ENCODE results near the gene PPP2R2B. TPM values are rescaled to one million over a fixed set of nuclear protein-coding genes. Genes with fewer than 3 reads are reported as not detected.
A peak's percentile ranks its signal among the peaks of the same experiment; 100 is the strongest.

The PPP2R2B gene
- total RNA-seq, 3 donors from 2014 or later = 0.99 to 5.9 (median 1.2) TPM

GRCh38 chr5:146586752-146587151, 291.8 kb downstream of the PPP2R2B start:
- no peaks in the 10 kb centered on the region for H3K36me3 ChIP-seq (ENCODE audit: low read depth)
- intact Hi-C loops (cut with DNase I, micrococcal nuclease) = no loop called here

GRCh38 chr5:146584750-146585149, 293.8 kb downstream of the PPP2R2B start:
- TF ChIP-seq CTCF (IDR thresholded peaks at IDR 0.05) = no peak
- H3K9me3 ChIP-seq = no peaks in the 10 kb centered on the region
- DNase-seq (no peak), ATAC-seq (no peak)
- H3K4me1 ChIP-seq (ENCODE audit: low read depth) = no peaks in the 10 kb centered on the region
- H3K36me3 ChIP-seq (ENCODE audit: low read depth) = no peaks in the 10 kb centered on the region
- no peak overlapping the region for H3K4me3 ChIP-seq
- intact Hi-C loops (cut with DNase I, micrococcal nuclease) = no loop called here

More at GRCh38 chr5:146586752-146587151, 291.8 kb downstream of the PPP2R2B start:
- DNase-seq = no peak
- TF ChIP-seq CTCF (IDR thresholded peaks at IDR 0.05) = no peak
- no peak for ATAC-seq
- H3K4me3 ChIP-seq = no peak overlapping the region
- H3K4me1 ChIP-seq (ENCODE audit: low read depth) = no peaks in the 10 kb centered on the region
- no peaks in the 10 kb centered on the region for H3K9me3 ChIP-seq

DNA sequence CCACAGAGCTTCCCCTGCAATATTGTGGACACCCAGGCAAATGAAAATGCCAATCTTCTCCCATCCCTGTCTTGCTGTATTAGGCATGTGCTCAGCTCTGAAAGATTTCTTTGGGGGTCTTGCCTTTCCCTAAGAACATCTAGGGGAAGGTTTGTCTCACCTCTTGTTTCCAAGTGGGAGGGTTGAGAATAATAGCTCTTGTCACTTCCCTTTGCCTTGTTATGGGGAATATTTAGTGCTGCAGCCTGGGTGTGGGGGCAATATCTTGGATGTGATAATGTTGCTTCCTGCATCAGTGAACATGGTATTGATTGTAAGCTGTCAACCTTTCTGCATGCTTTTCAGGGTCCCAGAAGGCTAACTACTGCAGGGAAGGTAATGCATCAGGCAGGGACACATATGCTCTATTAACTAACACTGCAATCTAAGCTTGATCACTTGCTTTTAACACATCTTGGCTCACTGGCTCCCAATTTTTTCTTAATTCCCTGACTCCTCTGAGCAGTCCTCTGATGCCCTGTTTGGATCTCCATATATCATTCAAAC, 296.4 kb downstream of the PPP2R2B start:
- ATAC-seq = no peak

DNA sequence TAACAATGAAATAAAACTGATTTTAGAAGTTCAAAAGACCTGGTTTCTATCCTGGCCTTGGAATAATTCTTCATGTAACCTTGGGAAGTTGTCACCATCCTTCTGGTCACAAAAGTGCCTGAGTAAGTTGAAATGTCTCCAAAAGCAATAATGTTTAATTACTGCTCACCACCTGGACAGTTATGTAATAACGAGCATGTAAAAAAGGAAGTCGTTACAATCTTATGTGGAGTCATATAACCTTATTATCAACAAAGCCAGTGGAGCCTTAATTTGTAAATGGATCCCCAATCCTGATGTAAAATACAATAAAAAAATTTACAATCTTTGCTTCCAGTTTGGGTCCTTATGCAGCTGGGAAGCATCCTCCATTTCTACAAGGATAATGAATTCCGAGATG, 298.3 kb downstream of the PPP2R2B start:
- Histone ChIP-seq H3K4me1 (ENCODE audit: low read depth) (no peaks in the 10 kb centered on the region), H3K36me3 (ENCODE audit: low read depth) (no peaks in the 10 kb centered on the region), H3K4me3 (no peak overlapping the region), H3K9me3 (peaks cover 6% of the 10 kb centered on the region)
- ATAC-seq = peak; percentile 77
- intact Hi-C loops (cut with DNase I, micrococcal nuclease) = no loop called here
- DNase-seq = no peak
- TF ChIP-seq CTCF (IDR thresholded peaks at IDR 0.05) = no peak

More for the DNA sequence above, 296.4 kb downstream of the PPP2R2B start:
- H3K4me3 ChIP-seq = no peak overlapping the region
- no peaks in the 10 kb centered on the region for H3K4me1 ChIP-seq (ENCODE audit: low read depth)
- TF ChIP-seq CTCF (IDR thresholded peaks at IDR 0.05) = no peak
- intact Hi-C loops (cut with DNase I, micrococcal nuclease) = no loop called here
- no peaks in the 10 kb centered on the region for H3K36me3 ChIP-seq (ENCODE audit: low read depth)
- no peaks in the 10 kb centered on the region for H3K9me3 ChIP-seq
- no peak for DNase-seq

DNA sequence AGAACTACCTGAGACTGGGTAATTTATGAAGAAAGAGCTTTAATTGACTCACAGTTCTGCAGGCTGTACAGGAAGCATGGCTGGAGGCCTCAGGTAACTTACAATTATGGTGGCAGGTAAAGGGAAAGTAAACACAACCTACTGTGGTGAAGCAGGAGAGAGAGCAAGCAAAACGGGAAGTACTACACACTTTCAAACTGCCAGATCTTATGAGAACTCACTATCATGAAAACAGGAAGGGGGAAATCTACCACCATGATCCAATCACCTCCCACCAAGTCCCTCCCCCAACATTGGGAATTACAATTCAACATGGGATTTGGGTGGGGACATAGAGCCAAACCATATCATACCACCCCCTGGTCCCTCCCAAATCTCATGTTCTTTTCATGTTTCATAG, 303.8 kb downstream of the PPP2R2B start:
- no peaks in the 10 kb centered on the region for H3K36me3 ChIP-seq (ENCODE audit: low read depth)
- DNase-seq (no peak), ATAC-seq (no peak)
- H3K9me3 ChIP-seq = peaks cover 8% of the 10 kb centered on the region
- no peaks in the 10 kb centered on the region for H3K4me1 ChIP-seq (ENCODE audit: low read depth)
- no peak overlapping the region for H3K4me3 ChIP-seq
- intact Hi-C loops (cut with DNase I, micrococcal nuclease) = no loop called here
- no peak for TF ChIP-seq CTCF (IDR thresholded peaks at IDR 0.05)

- DNase-seq = no peak
- TF ChIP-seq CTCF (IDR thresholded peaks at IDR 0.05) = no peak
- Histone ChIP-seq H3K4me1 (ENCODE audit: low read depth) (no peaks in the 10 kb centered on the region), H3K9me3 (no peaks in the 10 kb centered on the region), H3K4me3 (no peak overlapping the region), H3K36me3 (ENCODE audit: low read depth) (no peaks in the 10 kb centered on the region)
- no peak for ATAC-seq
- intact Hi-C loops (cut with DNase I, micrococcal nuclease) = no loop called here
Observed at GRCh38 chr5:146568161-146568560, 310.4 kb downstream of the PPP2R2B start.
